Stimulated activated naive CD8-positive, alpha-beta T cell treated with anti-CD3 and anti-CD28 coated beads, Interleukin-15, Interleukin-2, amounts not matched to agents 100 ng/mL and 50 ng/mL, for 24 hours (primary cell): ENCODE data around the gene GOLT1A.
"Not testable (repeated sequence)": the region's sequence is repeated elsewhere in the genome, so short reads cannot be mapped to it uniquely, and the experiment has no call there.

Source experiments
- H3K27ac Mint-ChIP-seq: one replicate; pipeline ENCODE4 v1.8.0; 2021; ENCODE audit warnings: mild to moderate bottlenecking, mixed read lengths
- H3K27me3 Mint-ChIP-seq: one replicate; pipeline ENCODE4 v1.8.0; 2021; ENCODE audit warnings: mixed read lengths
- H3K36me3 Mint-ChIP-seq: one replicate; pipeline ENCODE4 v1.8.0; 2021; ENCODE audit warnings: low read depth, mixed read lengths
- H3K4me1 Mint-ChIP-seq: one replicate; pipeline ENCODE4 v1.8.0; 2021; ENCODE audit warnings: low read depth, mixed read lengths
- H3K4me3 Mint-ChIP-seq: one replicate; pipeline ENCODE4 v1.8.0; 2021; ENCODE audit warnings: mild to moderate bottlenecking, mixed read lengths
- H3K9me3 Mint-ChIP-seq: one replicate; pipeline ENCODE4 v1.8.0; 2021; ENCODE audit warnings: mixed read lengths

GOLT1A gene

GRCh38 chr1:204254031-204254661 is 40.4 kb upstream of the GOLT1A start:
- no peak overlapping the region for H3K27ac Mint-ChIP-seq
- H3K27me3 Mint-ChIP-seq: no peaks in the 10 kb centered on the region
- H3K4me3 Mint-ChIP-seq: no peak overlapping the region
- no peaks in the 10 kb centered on the region for H3K4me1 Mint-ChIP-seq
- no peaks in the 10 kb centered on the region for H3K36me3 Mint-ChIP-seq
- no peaks in the 10 kb centered on the region for H3K9me3 Mint-ChIP-seq

DNA sequence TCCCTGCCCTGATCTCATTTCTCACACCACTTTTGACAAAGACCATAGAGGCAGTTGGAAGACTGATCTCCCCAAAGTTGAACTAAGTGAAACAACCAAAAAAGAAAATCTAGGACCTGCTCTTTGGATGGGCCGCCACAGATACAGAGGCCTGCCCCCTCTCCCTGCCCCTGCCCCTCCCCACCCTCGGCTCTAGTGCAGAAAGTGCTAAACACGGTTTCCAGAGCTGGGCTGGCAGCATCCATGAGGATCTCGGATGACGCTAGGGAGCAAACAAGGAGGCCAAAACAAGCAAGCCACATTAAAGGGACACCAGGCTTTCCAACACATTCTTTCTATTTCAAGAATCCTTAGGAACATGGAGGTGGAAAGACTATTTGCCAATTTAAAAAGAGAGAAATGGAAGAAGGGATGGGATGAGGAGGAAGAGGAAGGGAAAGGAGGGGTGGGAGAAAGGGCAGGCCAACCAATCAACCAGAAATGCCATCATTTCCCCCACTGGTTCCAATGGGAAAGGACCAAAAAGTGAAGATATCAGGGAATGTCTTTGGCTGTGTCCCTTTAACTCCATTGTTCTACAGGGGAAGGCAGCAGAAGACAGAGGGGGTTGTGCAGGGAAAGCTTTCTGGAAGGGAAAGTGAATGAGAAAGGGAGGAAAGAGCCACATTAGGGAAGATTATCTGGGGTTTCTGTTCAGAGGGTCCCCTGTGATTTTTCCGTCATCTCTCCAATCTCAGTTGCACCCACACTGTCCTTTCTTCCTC is 38.3 kb upstream of the GOLT1A start:
- no peak overlapping the region for H3K27ac Mint-ChIP-seq
- H3K27me3 Mint-ChIP-seq: no peaks in the 10 kb centered on the region
- H3K4me1 Mint-ChIP-seq: no peaks in the 10 kb centered on the region
- H3K4me3 Mint-ChIP-seq: no peak overlapping the region
- H3K9me3 Mint-ChIP-seq: no peaks in the 10 kb centered on the region
- no peaks in the 10 kb centered on the region for H3K36me3 Mint-ChIP-seq

- no peak overlapping the region for H3K27ac Mint-ChIP-seq
- no peaks in the 10 kb centered on the region for H3K27me3 Mint-ChIP-seq
- no peaks in the 10 kb centered on the region for H3K36me3 Mint-ChIP-seq
- no peak overlapping the region for H3K4me3 Mint-ChIP-seq
- H3K9me3 Mint-ChIP-seq: no peaks in the 10 kb centered on the region
- H3K4me1 Mint-ChIP-seq: no peaks in the 10 kb centered on the region
Observed at GRCh38 chr1:204251286-204251685, 37.5 kb upstream of the GOLT1A start.

GRCh38 chr1:204250428-204251030 is 36.7 kb upstream of the GOLT1A start:
- Mint-ChIP-seq H3K27ac (no peak overlapping the region), H3K4me1 (no peaks in the 10 kb centered on the region), H3K4me3 (no peak overlapping the region), H3K36me3 (no peaks in the 10 kb centered on the region), H3K9me3 (no peaks in the 10 kb centered on the region), H3K27me3 (no peaks in the 10 kb centered on the region)

DNA sequence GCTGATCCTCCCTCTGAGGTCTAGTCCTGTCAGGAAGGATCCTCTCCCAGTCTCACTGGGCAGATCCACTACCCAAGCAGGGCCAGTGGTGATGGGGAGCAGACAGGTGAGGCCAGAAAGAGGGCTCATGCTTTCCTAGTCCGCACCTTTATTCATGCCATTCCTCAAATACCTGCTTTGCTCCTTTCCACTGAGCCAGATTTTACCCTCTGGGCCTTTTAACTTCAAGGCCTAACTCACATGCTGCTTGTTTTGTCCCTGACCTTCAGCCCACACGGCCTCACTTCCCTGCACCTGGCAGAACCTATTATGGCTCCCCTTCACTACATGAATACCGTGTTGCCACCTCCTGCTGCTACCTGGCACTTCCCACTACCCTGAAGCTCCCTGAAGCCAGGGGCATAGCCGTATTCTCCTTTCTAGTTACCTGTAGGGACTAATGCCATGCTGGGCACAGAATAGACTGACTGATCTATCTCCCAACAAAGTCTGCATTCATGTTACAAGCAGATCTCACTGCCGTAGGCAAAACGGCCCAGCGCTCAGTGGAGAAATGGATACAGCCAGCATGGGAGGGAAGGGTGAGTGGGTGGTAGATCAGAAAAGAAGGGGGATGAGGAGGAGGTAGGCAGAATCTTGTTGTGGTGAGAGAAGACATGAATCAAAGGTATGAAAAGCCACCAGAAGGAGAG is 36.1 kb upstream of the GOLT1A start:
- Mint-ChIP-seq H3K36me3 (no peaks in the 10 kb centered on the region), H3K9me3 (no peaks in the 10 kb centered on the region), H3K4me1 (no peaks in the 10 kb centered on the region), H3K4me3 (no peak overlapping the region), H3K27me3 (no peaks in the 10 kb centered on the region), H3K27ac (no peak overlapping the region)

- Mint-ChIP-seq H3K4me1 (no peaks in the 10 kb centered on the region), H3K27me3 (no peaks in the 10 kb centered on the region), H3K27ac (no peak overlapping the region), H3K36me3 (no peaks in the 10 kb centered on the region), H3K9me3 (no peaks in the 10 kb centered on the region), H3K4me3 (no peak overlapping the region)
Observed at GRCh38 chr1:204248954-204249353, 35.2 kb upstream of the GOLT1A start.

- Mint-ChIP-seq H3K4me1 (no peaks in the 10 kb centered on the region), H3K27ac (no peak overlapping the region), H3K27me3 (no peaks in the 10 kb centered on the region), H3K4me3 (no peak overlapping the region), H3K36me3 (no peaks in the 10 kb centered on the region), H3K9me3 (no peaks in the 10 kb centered on the region)
Observed at GRCh38 chr1:204246876-204247275, 33.1 kb upstream of the GOLT1A start.

GRCh38 chr1:204242920-204243319 is 29.1 kb upstream of the GOLT1A start:
- H3K4me3 Mint-ChIP-seq: no peak overlapping the region
- no peak overlapping the region for H3K27ac Mint-ChIP-seq
- no peaks in the 10 kb centered on the region for H3K27me3 Mint-ChIP-seq
- no peaks in the 10 kb centered on the region for H3K4me1 Mint-ChIP-seq
- no peaks in the 10 kb centered on the region for H3K36me3 Mint-ChIP-seq
- H3K9me3 Mint-ChIP-seq: no peaks in the 10 kb centered on the region

DNA sequence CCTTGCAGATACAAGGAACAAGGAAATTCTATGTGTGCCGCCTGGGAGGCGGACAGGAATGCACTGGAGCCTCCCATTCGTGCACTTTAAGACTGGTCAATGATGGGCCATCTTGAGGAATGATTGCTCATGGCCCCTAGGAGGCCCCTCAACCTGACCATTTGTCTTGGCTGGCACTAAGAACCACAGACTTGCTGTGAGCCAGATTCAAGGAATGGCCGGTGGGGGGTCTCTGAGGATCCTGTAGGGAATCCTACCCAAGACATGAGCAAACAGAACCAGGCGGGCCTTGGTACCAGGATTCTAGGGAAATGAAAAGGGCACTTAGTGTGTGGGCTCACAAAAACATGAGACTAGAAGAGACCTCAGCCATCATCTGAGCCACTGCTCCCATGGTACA is 28.1 kb upstream of the GOLT1A start:
- Mint-ChIP-seq H3K9me3 (no peaks in the 10 kb centered on the region), H3K36me3 (no peaks in the 10 kb centered on the region), H3K4me1 (no peaks in the 10 kb centered on the region)

GRCh38 chr1:204241050-204241449 is 27.3 kb upstream of the GOLT1A start:
- H3K27me3 Mint-ChIP-seq: no peaks in the 10 kb centered on the region
- no peaks in the 10 kb centered on the region for H3K4me1 Mint-ChIP-seq
- no peak overlapping the region for H3K27ac Mint-ChIP-seq
- H3K4me3 Mint-ChIP-seq: no peak overlapping the region
- H3K36me3 Mint-ChIP-seq: no peaks in the 10 kb centered on the region
- H3K9me3 Mint-ChIP-seq: peaks cover 2% of the 10 kb centered on the region

More for the DNA sequence above, 28.1 kb upstream of the GOLT1A start:
- Mint-ChIP-seq H3K4me3 (no peak overlapping the region), H3K27ac (no peak overlapping the region), H3K27me3 (no peaks in the 10 kb centered on the region)

GRCh38 chr1:204240233-204240632 is 26.4 kb upstream of the GOLT1A start:
- Mint-ChIP-seq H3K27ac (no peak overlapping the region), H3K27me3 (no peaks in the 10 kb centered on the region), H3K9me3 (peaks cover 5% of the 10 kb centered on the region), H3K36me3 (no peaks in the 10 kb centered on the region), H3K4me3 (no peak overlapping the region), H3K4me1 (no peaks in the 10 kb centered on the region)

DNA sequence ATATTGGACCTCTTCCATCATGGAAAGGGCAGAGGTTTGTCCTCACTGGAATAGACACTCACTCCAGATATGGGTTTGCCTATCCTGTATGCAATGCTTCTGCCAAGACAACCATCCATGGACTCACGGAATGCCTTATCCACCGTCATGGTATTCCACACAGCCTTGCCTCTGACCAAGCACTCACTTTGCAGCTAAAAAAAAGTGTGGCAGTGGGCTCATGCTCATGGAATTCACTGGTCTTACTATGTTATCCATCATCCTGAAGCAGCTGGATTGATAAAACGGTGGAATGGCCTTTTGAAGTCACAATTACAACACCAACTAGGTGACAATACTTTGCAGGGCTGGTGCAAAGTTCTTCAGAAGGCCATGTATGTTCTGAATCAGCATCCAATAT is 25.6 kb upstream of the GOLT1A start:
- not testable (repeated sequence) for H3K36me3 Mint-ChIP-seq, H3K27ac Mint-ChIP-seq, H3K4me1 Mint-ChIP-seq, H3K9me3 Mint-ChIP-seq, H3K27me3 Mint-ChIP-seq, H3K4me3 Mint-ChIP-seq

- H3K36me3 Mint-ChIP-seq, H3K4me3 Mint-ChIP-seq, H3K4me1 Mint-ChIP-seq, H3K9me3 Mint-ChIP-seq, H3K27ac Mint-ChIP-seq, H3K27me3 Mint-ChIP-seq: not testable (repeated sequence)
Observed at GRCh38 chr1:204238520-204238919, 24.7 kb upstream of the GOLT1A start.

GRCh38 chr1:204237515-204237914 is 23.7 kb upstream of the GOLT1A start:
- H3K4me1 Mint-ChIP-seq, H3K4me3 Mint-ChIP-seq, H3K27ac Mint-ChIP-seq, H3K36me3 Mint-ChIP-seq, H3K27me3 Mint-ChIP-seq, H3K9me3 Mint-ChIP-seq: not testable (repeated sequence)

- Mint-ChIP-seq H3K36me3 (no peaks in the 10 kb centered on the region), H3K27ac (no peak overlapping the region), H3K4me1 (no peaks in the 10 kb centered on the region), H3K4me3 (no peak overlapping the region), H3K27me3 (no peaks in the 10 kb centered on the region), H3K9me3 (peaks cover 5% of the 10 kb centered on the region)
Observed at GRCh38 chr1:204232526-204232925, 18.7 kb upstream of the GOLT1A start.
